HG02938 (cell line): ENCODE measurements around the gene TMEM108.
"Not testable (repeated sequence)": the region's sequence is repeated elsewhere in the genome, so short reads cannot be mapped to it uniquely, and the experiment has no call there.

Experiments
- ATAC-seq: cut with Tn5 transposase; IDR thresholded peaks from one replicate; pipeline ENCODE4 v1.9.1; 2021; ENCODE audit warnings: mild to moderate bottlenecking, moderate library complexity; ENCODE audit not compliant: unreplicated experiment

The TMEM108 gene

GRCh38 chr3:133038089-133038730 is at the start of gene TMEM108:
TSS of gene TMEM108 (plus strand) at chr3:133038391.
- no peak for ATAC-seq

- ATAC-seq = no peak
Measured at GRCh38 chr3:132995971-132996370, 42.2 kb upstream of the TMEM108 start.

DNA sequence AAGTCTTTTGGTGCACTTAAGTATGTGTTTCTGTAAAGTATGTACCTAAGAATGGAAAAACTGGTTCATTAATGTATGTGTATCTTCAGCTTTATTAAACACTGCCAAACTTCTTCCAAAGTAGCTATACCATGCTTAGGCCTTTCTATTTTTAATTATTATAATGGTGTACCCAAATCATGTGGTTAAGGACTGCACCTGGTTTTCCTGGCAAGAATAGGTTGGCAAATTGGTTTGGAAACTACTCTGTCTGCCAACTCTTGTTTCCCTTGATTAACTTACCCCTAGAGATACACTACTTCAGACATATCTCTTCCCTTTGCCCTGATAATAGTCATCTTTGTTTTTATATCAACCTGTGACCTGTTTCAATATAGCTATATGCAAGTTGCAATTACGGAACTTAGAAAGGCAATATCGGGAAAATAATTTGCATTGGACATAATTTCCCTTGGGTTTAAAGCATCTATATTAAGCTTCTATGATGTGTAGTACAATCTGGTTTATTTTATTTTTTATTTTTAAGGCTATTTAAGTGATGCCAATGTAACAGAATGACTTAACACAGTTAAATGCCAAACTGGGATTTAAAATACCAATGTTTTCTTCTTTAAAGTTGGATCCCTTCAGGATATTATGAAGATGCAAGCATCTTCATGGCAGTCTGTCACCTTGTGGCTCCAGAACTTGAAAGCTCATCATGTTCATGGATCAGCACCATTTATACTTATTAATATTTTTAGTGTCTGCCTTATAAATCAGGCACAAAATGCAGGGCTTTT is 40.6 kb upstream of the TMEM108 start:
- no peak for ATAC-seq

- not testable (repeated sequence) for ATAC-seq
Measured at GRCh38 chr3:133005032-133005431, 33.2 kb upstream of the TMEM108 start.

DNA sequence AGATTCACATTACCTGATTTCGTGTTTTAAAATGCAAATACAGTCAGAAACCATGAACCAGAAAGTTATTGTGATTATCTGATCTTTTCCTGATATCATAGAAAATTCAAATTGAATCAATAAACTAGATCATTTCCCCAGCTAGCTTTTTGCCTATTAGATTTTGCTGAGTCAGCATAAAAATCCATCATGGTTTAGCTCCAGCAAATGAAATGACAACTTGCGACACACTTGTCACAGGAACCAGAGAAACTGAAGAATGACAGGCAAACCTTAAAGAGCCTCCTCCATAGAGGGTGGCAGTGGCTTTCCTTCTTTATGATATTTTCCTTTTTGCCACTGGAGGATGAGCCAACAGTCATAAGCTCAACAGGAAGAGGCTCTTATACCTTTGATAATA is 30.6 kb upstream of the TMEM108 start:
- no peak for ATAC-seq

GRCh38 chr3:133014325-133014724 is 23.9 kb upstream of the TMEM108 start:
- ATAC-seq = no peak

- not testable (repeated sequence) for ATAC-seq
Measured at GRCh38 chr3:133015573-133015972, 22.6 kb upstream of the TMEM108 start.

- ATAC-seq = no peak
Measured at GRCh38 chr3:133016838-133017309, 21.3 kb upstream of the TMEM108 start.

DNA sequence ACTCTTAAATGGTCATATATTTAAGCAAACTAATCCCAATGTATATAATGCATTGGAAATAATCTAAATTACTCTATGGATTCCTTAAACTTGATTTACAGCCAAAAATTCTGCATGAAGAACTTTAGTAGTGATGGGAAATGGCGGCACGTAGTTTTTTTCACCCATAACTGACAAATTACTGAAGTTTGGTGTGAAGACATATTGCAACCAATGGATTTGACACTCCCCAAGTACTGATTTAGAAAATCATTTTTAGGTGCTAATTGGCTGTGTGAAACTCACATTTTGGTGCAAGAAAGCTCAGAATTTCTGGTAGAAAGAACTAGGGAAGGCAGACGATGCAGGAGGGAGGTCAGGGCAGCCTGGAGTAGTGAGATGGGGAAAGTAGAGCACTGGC is 19.3 kb upstream of the TMEM108 start:
- no peak for ATAC-seq

DNA sequence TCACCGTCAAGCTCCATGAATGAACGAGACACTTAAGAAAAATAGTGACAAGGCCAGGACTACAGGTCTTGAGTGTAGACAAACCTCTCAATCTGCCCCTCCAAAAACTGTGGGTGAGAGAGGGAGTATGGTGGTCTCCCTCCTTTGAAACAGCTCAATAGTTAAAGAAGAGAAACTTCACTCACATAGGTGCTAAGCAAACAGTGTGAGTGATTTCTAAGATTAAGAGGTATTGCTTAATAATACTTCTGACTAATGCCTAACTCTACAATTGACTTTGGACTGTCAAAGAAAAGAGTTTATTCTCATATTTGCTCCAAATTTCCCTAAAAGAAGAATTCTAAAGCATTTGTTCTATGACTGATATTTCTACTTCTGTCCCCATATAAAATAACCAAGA is 17.0 kb upstream of the TMEM108 start:
- no peak for ATAC-seq

DNA sequence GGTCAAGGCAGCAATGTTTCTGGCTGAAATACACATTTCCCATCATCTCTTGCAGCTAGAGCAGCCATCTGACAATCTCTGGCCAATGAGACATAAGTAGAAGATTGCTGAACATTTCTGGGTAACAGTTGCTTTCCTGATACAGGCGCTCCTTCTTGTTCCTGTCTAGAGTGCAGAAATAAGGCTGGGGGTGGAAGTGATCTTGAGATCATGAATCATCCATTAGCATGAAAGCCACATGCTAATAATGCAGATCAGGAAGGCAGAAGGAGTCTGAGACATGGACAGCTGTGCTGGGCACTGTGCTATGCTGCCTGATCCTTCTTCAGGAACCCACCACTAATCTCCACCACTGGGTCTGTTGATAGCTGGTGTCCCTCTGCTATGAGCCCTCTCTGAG is 14.8 kb upstream of the TMEM108 start:
- no peak for ATAC-seq

- no peak for ATAC-seq
Measured at GRCh38 chr3:133025546-133025945, 12.6 kb upstream of the TMEM108 start.

- ATAC-seq = no peak
Measured at GRCh38 chr3:133032301-133032700, 5.9 kb upstream of the TMEM108 start.

GRCh38 chr3:133037436-133037835 is 755 bp upstream of the TMEM108 start:
- ATAC-seq = no peak

DNA sequence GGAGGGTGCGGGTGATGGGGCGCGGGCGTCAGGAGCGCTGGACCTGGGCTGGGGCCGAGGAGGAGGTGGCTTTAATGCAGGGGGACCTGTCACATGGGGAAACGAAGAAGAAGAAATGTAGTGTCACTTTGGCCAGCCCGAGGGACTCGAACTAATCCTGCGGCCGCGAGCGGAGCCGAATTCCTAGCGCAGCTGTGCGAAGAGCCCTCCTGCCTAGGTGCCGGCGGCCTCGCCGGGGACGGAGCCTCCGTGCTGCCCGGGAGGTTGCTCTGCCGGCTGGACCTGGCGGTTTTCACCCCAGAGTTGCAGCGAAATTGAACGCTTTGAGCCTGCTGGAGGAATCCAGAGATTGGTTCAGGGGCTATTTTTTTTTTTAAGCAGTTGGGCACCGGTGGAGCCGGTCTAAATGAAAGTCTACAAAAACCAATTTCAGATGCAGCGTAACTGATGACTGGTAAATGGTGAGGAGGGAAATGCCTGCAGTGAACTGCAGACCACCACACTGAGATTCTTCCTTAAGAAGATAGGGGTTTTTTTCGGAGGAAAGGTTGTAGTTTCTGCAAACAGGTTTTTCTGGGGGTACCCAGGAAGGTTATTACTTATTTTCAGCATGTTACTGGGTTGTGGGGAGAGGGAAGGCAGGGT is 662 bp downstream of the TMEM108 start:
- ATAC-seq = no peak

DNA sequence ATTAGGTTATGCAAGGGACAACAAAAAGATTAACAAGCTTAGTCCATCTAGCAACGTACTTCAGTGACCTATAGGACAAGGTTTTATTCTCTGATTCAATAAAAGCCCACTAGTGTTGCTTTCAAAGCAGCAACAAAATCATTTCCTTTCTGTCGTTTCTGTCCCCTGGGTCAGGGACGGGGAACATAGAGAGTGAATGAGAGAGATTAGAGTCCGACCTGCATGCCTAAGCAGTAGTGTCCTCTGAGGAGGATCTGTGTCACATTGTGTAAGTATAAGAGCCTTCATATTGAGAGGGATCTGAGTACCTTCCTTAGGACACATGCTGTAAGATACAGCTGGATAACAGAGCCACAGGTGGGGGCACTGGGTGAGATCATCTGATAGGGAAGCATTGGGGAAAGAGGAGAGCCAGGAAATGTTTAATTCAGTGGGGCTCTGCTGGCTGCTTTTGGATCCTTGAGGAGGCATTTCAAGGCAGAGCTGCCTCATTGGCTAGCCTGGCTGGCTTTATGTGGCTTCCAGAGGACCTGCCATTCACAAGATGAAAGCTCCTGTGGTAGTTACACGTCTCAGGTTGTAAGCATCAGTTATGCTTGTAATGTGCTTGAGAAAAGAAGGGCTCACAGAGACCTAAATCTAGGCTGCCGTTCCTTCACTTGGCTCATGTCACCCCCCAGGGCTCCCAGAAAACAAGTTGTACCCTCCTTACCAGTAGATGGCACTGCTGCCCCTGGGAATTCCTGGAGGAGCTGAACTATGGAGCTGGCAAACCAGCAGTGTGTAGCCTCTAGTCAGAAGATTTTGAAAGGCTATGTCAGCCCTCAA is 2.7 kb downstream of the TMEM108 start:
- ATAC-seq = no peak

DNA sequence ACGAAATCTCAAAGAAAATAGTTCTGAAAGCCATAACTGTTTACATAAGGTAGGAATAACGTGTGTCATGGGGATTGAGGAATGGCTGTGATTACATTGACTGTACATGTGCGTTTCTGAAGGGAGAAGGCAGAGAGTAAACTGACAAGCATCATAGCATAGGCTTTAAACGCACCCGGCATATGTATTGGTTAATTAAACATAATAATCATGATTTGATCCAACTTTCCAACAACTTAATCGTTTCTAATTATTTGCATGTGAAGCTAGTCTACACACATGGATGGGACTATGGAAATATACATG is 3.3 kb downstream of the TMEM108 start:
- ATAC-seq = no peak

DNA sequence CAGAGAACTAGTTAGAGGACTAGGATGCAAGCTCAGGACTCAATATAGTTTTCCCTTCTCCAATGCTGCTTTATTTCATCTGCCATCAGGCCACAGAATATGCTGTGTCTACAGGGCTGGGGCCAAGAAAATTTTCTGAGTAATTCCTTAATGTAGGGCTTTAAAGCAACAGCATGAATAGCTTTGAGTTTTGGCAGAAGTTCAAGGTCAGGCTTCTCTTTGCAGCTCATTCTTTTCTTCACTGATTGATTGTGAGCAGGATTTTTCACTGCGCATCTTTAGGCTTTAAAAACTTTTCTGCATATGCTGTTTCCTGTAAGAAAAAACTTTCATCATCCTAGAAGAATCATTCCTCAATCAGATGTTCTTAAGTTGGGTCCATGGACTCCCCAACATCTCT is 4.6 kb downstream of the TMEM108 start:
- ATAC-seq = no peak

- no peak for ATAC-seq
Measured at GRCh38 chr3:133047980-133048379, 9.8 kb downstream of the TMEM108 start.

GRCh38 chr3:133049491-133049890 is 11.3 kb downstream of the TMEM108 start:
- no peak for ATAC-seq

DNA sequence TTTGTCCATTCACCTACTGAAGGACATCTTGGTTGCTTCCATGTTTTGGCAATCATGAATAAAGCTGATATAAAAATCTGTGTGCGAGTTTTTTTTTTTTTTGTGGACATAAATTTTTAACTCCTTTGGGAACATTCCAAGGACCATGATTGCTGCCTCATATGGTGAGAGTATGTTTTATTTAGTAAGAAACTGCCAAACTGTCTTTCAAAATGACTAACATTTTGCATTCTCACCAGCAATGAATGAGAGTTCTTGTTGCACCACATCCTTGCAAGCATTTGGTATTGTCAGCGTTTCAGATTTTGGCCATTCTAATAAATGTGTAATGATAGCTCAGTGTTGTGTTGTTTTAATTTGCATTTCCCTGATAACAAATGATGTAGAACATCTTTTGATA is 12.7 kb downstream of the TMEM108 start:
- ATAC-seq = no peak
